GM12878 (cell line): ENCODE measurements around the gene BRWD1. TPM values are rescaled to one million over a fixed set of nuclear protein-coding genes. Genes with fewer than 3 reads are reported as not detected.

Source experiments
- ATAC-seq: fragments of 200-7000 bp; cut with Tn5 transposase; 3 replicates; pipeline ENCODE4 v1.9.1; 2020; ENCODE audit warnings: mild to moderate bottlenecking, moderate library complexity
- BruUV-seq: library from RNA; stranded (reverse); fragments of 400-500 nt; replicated peaks from 2 replicates; lab custom pipeline; 2021; lab: Mats Ljungman, UMichigan
- CTCF ChIA-PET: fragments of 300-600 bp; sonication (Branson Sonifier 250); formaldehyde crosslinking; extraction: SDS; loops from one replicate; lab custom pipeline; 2021; ENCODE audit warnings: inconsistent platforms; lab: Yijun Ruan, JAX
- POLR2A ChIA-PET: fragments of 350-600 bp; formaldehyde crosslinking; extraction: SDS; loops from one replicate; lab custom pipeline; 2021; ENCODE audit warnings: inconsistent platforms; lab: Charles Lee
- RAD21 ChIA-PET: fragments of 300-600 bp; sonication (Branson Sonifier 250); formaldehyde crosslinking; loops from one replicate; lab custom pipeline; 2023; ENCODE audit warnings: antibody characterized with exemption; ENCODE audit not compliant: unreplicated experiment; lab: Charles Lee
- SMC1A ChIA-PET: fragments of 300-600 bp; sonication (Branson Sonifier 250); formaldehyde crosslinking; loops from one replicate; lab custom pipeline; 2023; ENCODE audit not compliant: unreplicated experiment, uncharacterized antibody; lab: Charles Lee
- DNase-seq: peaks from one replicate; pipeline ENCODE4 v3.0.0-alpha.2; 2011; ENCODE audit warnings: low read depth, low spot score
- FAIRE-seq: peaks from 3 replicates; lab custom pipeline; 2011; peaks lifted over from hg19 to GRCh38; lab: Jason Lieb, UNC
- H2AFZ ChIP-seq: 2 replicates; pipeline ENCODE4 v1.6.0; 2011; ENCODE audit warnings: low read depth, low read length, control low read depth; ENCODE audit not compliant: control insufficient read depth
- H3K27ac ChIP-seq: 2 replicates; pipeline ENCODE4 v1.5.1; 2011; ENCODE audit warnings: control low read depth; ENCODE audit not compliant: control insufficient read depth, insufficient read depth
- H3K27me3 ChIP-seq, 2 experiments: replicated peaks in 1 of 2; 2 replicates each; pipeline versions ENCODE4 v1.6.0 to v1.6.1; 2011; ENCODE audit warnings: low read length in 1 of 2; ENCODE audit not compliant: control insufficient read depth in 2 of 2, insufficient read depth in 2 of 2
- H3K36me3 ChIP-seq, 2 experiments: 2 replicates each; pipeline ENCODE4 v1.5.1; 2011; ENCODE audit warnings: low read length in 1 of 2; ENCODE audit not compliant: control insufficient read depth in 2 of 2, insufficient read depth in 2 of 2
- H3K4me1 ChIP-seq: 2 replicates; pipeline ENCODE4 v1.6.1; 2011; ENCODE audit warnings: mild to moderate bottlenecking, low read length, moderate library complexity, mixed read lengths; ENCODE audit not compliant: control insufficient read depth, insufficient read depth
- H3K4me2 ChIP-seq: 2 replicates; pipeline ENCODE4 v1.6.0; 2011; ENCODE audit warnings: control low read depth; ENCODE audit not compliant: control insufficient read depth, insufficient read depth
- H3K4me3 ChIP-seq: fragments of 200-600 bp; sonication (generic); 2 replicates; pipeline ENCODE4 v1.5.1; 2016
- H3K79me2 ChIP-seq: 2 replicates; pipeline ENCODE4 v1.6.0; 2011; ENCODE audit warnings: low read length; ENCODE audit not compliant: control insufficient read depth, insufficient read depth
- H3K9ac ChIP-seq: 2 replicates; pipeline ENCODE4 v1.8.0; 2011; ENCODE audit warnings: low read length, control low read depth, mixed read lengths; ENCODE audit not compliant: control insufficient read depth, insufficient read depth
- H3K9me3 ChIP-seq: replicated peaks from 3 replicates; pipeline ENCODE4 v1.5.1; 2011; ENCODE audit warnings: mild to moderate bottlenecking, low read length; ENCODE audit not compliant: control insufficient read depth, insufficient read depth
- H4K20me1 ChIP-seq: 2 replicates; pipeline ENCODE4 v1.6.0; 2011; ENCODE audit not compliant: control insufficient read depth, insufficient read depth
- CHD4 ChIP-seq: fragments of 200-600 bp; sonication (generic); IDR thresholded peaks from 2 replicates; pipeline ENCODE4 v1.6.1; 2016; ENCODE audit warnings: mild to moderate bottlenecking
- DPF2 ChIP-seq: fragments of 450-650 bp; IDR thresholded peaks from 2 replicates; pipeline ENCODE4 v1.6.1; 2017; ENCODE audit warnings: mild to moderate bottlenecking
- ESRRA ChIP-seq: IDR thresholded peaks from 2 replicates; pipeline ENCODE4 v1.6.1; 2012; ENCODE audit warnings: mild to moderate bottlenecking, low read length, improper control_type of control experiment
- ETV6 ChIP-seq, 2 experiments: fragments of 450-650 bp in 1 of 2; IDR thresholded peaks in 1 of 2; conservative IDR thresholded peaks in 1 of 2; 2 replicates each; pipeline ENCODE4 v1.6.1; 2014; ENCODE audit warnings: antibody characterized with exemption in 1 of 2, borderline replicate concordance in 1 of 2, low read depth in 1 of 2, mild to moderate bottlenecking in 1 of 2, moderate library complexity in 1 of 2
- IKZF2 ChIP-seq, 2 experiments: fragments of 450-650 bp; IDR thresholded peaks; 2 replicates each; pipeline ENCODE4 v1.6.1; 2017; ENCODE audit warnings: mild to moderate bottlenecking in 2 of 2, moderate library complexity in 2 of 2
- JUNB ChIP-seq: IDR thresholded peaks from 2 replicates; pipeline ENCODE4 v1.6.1; 2016; ENCODE audit warnings: antibody characterized with exemption, mild to moderate bottlenecking
- LARP7 ChIP-seq: fragments of 450-650 bp; IDR thresholded peaks from 2 replicates; pipeline ENCODE4 v1.6.1; 2017; ENCODE audit warnings: mild to moderate bottlenecking
- NFXL1 ChIP-seq: fragments of 450-650 bp; IDR thresholded peaks from 2 replicates; pipeline ENCODE4 v1.6.1; 2017; ENCODE audit warnings: antibody characterized with exemption, mild to moderate bottlenecking, borderline replicate concordance
- RUNX3 ChIP-seq: IDR thresholded peaks from 2 replicates; pipeline ENCODE4 v1.6.1; 2012; ENCODE audit warnings: low read length, inconsistent platforms
- SPI1 ChIP-seq: IDR thresholded peaks from 2 replicates; pipeline ENCODE4 v1.6.1; 2011; ENCODE audit warnings: low read depth, mild to moderate bottlenecking, low read length, moderate library complexity, borderline replicate concordance; ENCODE audit not compliant: insufficient read depth
- TARDBP ChIP-seq: IDR thresholded peaks from 2 replicates; pipeline ENCODE4 v1.6.1; 2016; ENCODE audit warnings: borderline replicate concordance
- TBL1XR1 ChIP-seq: IDR thresholded peaks from 2 replicates; pipeline ENCODE4 v1.6.1; 2012; ENCODE audit warnings: low read depth, low read length, improper control_type of control experiment
- TCF3 ChIP-seq: IDR thresholded peaks from 2 replicates; pipeline ENCODE4 v1.6.1; 2012; ENCODE audit warnings: low read depth, mild to moderate bottlenecking, low read length, borderline replicate concordance; ENCODE audit not compliant: insufficient read depth
- TCF7 ChIP-seq: IDR thresholded peaks from 2 replicates; pipeline ENCODE4 v1.6.1; 2014; ENCODE audit warnings: antibody characterized with exemption, borderline replicate concordance
- WGBS: methylation state at CpG from one replicate; pipeline ENCODE4 v1.1.6; 2016; ENCODE audit warnings: low lambda C conversion rate; ENCODE audit not compliant: insufficient replicate concordance, insufficient coverage; ENCODE audit errors: missing lambda C conversion rate; 5-methylcytosine and 5-hydroxymethylcytosine counted together
- in situ Hi-C: fragments of 300-500 bp; cut with MboI; formaldehyde crosslinking; loops from 9 replicates; pipeline ENCODE4 v1.14.3; 2018; ENCODE audit warnings: mixed read lengths
- intact Hi-C: fragments of 100-400 bp; cut with micrococcal nuclease; formaldehyde crosslinking; loops from one replicate; pipeline ENCODE4 v1.14.2; 2022; ENCODE audit not compliant: unreplicated experiment
- polyA plus RNA-seq, 11 experiments: library from polyadenylated mRNA; depleted of rRNA in 4 of 11; unstranded in 6 of 11; stranded (reverse) in 5 of 11; fragments of >200 nt; fragmentation: Nextera tagmentation in 4 of 11; fragmentation: Illumina TruSeq in 1 of 11; extraction: Ambion mirVana in 4 of 11; extraction: Trizol in 1 of 11; gene quantifications; 1 replicate in 1 of 11; 2 replicates in 10 of 11; pipeline versions ENCODE4 v1.2.1 to v1.2.3, GENCODE V29; 2011 to 2016; ENCODE audit warnings: inconsistent platforms in 2 of 11, missing spikeins in 2 of 11, low read depth in 1 of 11
- total RNA-seq, 4 experiments: library from RNA; depleted of rRNA in 3 of 4; stranded (reverse); fragments of >200 nt in 3 of 4; fragmentation: Illumina TruSeq in 1 of 4; extraction: Trizol in 1 of 4; gene quantifications; 2 replicates each; pipeline versions ENCODE4 v1.2.1 to v1.2.3, GENCODE V29; 2013 to 2021
- TF ChIP-seq, protein P1 (sequence below): IDR thresholded peaks from 2 replicates; pipeline ENCODE4 v1.6.1; 2011; ENCODE audit warnings: mild to moderate bottlenecking, low read depth, low read length, moderate library complexity; ENCODE audit not compliant: insufficient replicate concordance
- TF ChIP-seq, protein P2 (sequence below), 3 experiments: IDR thresholded peaks in 2 of 3; conservative IDR thresholded peaks in 1 of 3; 2 replicates each; pipeline ENCODE4 v1.5.1; 2011; ENCODE audit warnings: low read depth in 3 of 3, low read length in 3 of 3, mild to moderate bottlenecking in 3 of 3, control low read depth in 2 of 3, moderate library complexity in 2 of 3, inconsistent platforms in 1 of 3, mixed read lengths in 1 of 3; ENCODE audit not compliant: control insufficient read depth in 2 of 3, insufficient read depth in 1 of 3; ENCODE audit errors: extremely low read depth in 1 of 3

The BRWD1 gene
- total and polyA plus RNA-seq, 10 of the 15 experiments (the other 5 are each of a cell fraction or from before 2014, with no cell fraction given) = 3.1 to 19.0 (median 13.5) TPM

DNA sequence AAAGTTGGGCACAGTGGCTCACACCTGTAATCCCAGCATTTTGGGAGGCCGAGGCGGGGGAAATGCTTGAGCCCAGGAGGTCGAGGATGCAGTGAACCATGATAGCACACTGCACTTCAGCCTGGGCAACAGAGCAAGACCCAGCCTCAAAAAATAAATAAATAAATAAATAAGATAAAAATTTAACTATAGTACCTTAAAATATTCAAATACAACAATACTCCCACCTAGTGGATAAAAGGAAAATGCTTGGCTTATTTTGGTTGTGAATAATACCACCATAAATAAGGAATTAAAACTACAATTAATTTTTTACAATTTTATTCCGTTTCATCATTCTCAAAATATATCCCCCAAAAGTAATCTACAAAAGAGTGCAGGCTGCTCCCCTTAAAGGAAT, 138.3 kb downstream of the BRWD1 start:
- H3K36me3 ChIP-seq = peaks cover 6 to 24% of the 10 kb centered on the region in 2 experiments; a peak in 3 of 4 replicates
- H2AFZ ChIP-seq = no peak overlapping the region
- ChIA-PET POLR2A (no interaction called here), SMC1A (no interaction called here), RAD21 (no interaction called here), CTCF (interaction anchor here (1.0 kb wide), 2 partner anchors 440 to 661 kb away, joined by 3 read pairs; no protein-coding TSS in a partner anchor)
- no peaks in the 10 kb centered on the region for H4K20me1 ChIP-seq
- peaks cover 3% of the 10 kb centered on the region; the same call in 1 of the 2 replicates for H3K79me2 ChIP-seq
- DNase-seq = no peak
- 97% methylated on average over 4 of the region's 4 CpGs for WGBS
- FAIRE-seq = no peak
- intact Hi-C loops = no loop called here
- no peak overlapping the region for H3K4me3 ChIP-seq
- ATAC-seq = no peak
- in situ Hi-C loops = no loop called here
- H3K9me3 ChIP-seq = no peaks in the 10 kb centered on the region
- no peak overlapping the region for H3K9ac ChIP-seq
- no peaks in the 10 kb centered on the region for H3K27me3 ChIP-seq
- BruUV-seq = no TSS peak
- H3K4me2 ChIP-seq = no peak overlapping the region
- TF ChIP-seq RUNX3 = no peak
- no peak for TF ChIP-seq TBL1XR1
- TF ChIP-seq IKZF2 (IDR thresholded peaks at IDR 0.05) = no peak
- no peak for TF ChIP-seq CHD4
- no peak for TF ChIP-seq DPF2
- no peak for TF ChIP-seq NFXL1
- TF ChIP-seq TCF3 = no peak
- TF ChIP-seq, protein P1, sequence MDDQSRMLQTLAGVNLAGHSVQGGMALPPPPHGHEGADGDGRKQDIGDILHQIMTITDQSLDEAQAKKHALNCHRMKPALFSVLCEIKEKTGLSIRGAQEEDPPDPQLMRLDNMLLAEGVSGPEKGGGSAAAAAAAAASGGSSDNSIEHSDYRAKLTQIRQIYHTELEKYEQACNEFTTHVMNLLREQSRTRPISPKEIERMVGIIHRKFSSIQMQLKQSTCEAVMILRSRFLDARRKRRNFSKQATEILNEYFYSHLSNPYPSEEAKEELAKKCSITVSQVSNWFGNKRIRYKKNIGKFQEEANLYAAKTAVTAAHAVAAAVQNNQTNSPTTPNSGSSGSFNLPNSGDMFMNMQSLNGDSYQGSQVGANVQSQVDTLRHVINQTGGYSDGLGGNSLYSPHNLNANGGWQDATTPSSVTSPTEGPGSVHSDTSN = no peak
- TF ChIP-seq ETV6 (conservative IDR thresholded peaks at IDR 0.05 in 1 of 2, IDR thresholded peaks at IDR 0.05 in 1 of 2; ENCODE audit: borderline replicate concordance in 1 of 2, low read depth in 1 of 2) = no peak
- TF ChIP-seq LARP7 = no peak
- TF ChIP-seq, protein P2, sequence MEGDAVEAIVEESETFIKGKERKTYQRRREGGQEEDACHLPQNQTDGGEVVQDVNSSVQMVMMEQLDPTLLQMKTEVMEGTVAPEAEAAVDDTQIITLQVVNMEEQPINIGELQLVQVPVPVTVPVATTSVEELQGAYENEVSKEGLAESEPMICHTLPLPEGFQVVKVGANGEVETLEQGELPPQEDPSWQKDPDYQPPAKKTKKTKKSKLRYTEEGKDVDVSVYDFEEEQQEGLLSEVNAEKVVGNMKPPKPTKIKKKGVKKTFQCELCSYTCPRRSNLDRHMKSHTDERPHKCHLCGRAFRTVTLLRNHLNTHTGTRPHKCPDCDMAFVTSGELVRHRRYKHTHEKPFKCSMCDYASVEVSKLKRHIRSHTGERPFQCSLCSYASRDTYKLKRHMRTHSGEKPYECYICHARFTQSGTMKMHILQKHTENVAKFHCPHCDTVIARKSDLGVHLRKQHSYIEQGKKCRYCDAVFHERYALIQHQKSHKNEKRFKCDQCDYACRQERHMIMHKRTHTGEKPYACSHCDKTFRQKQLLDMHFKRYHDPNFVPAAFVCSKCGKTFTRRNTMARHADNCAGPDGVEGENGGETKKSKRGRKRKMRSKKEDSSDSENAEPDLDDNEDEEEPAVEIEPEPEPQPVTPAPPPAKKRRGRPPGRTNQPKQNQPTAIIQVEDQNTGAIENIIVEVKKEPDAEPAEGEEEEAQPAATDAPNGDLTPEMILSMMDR (IDR thresholded peaks at IDR 0.05 in 2 of 3, conservative IDR thresholded peaks at IDR 0.05 in 1 of 3; ENCODE audit: control insufficient read depth in 2 of 3, extremely low read depth in 1 of 3, insufficient read depth in 1 of 3, low read depth in 3 of 3, low read length in 3 of 3) = no peak; a peak in 1 of 6 replicates
- TF ChIP-seq TARDBP = no peak
- TF ChIP-seq JUNB = no peak
- TF ChIP-seq SPI1 = no peak
- no peak for TF ChIP-seq TCF7
- no peak for TF ChIP-seq ESRRA
- H3K4me1 ChIP-seq = no peaks in the 10 kb centered on the region
- no peak overlapping the region for H3K27ac ChIP-seq
